Right lobe of liver (tissue), 4 donors: Measurements from ENCODE around the gene DOCK2.

Source experiments
- CTCF ChIP-seq, 4 donors: fragments of 200-600 bp in 3 of 4; fragments of 450-650 bp in 1 of 4; IDR thresholded peaks; one replicate each; pipeline versions ENCODE4 v1.5.1 to v1.8.0; 2016 to 2022; ENCODE audit warnings: antibody characterized with exemption in 4 of 4, mild to moderate bottlenecking in 2 of 4
- POLR2A ChIP-seq: fragments of 450-650 bp; IDR thresholded peaks from one replicate; pipeline ENCODE4 v1.6.1; 2017; ENCODE audit warnings: antibody characterized with exemption, mild to moderate bottlenecking
- donor health status: DM: no; HTN: no; CAD: no.
- donor health status: DM: no; HTN: no; CAD: no.
- donor health status: DM: no; HTN: yes; CAD: no.

GRCh38 chr5:169935762-169936161 lies 298.7 kb downstream of the DOCK2 start:
- TF ChIP-seq CTCF (IDR thresholded peaks at IDR 0.05), result no peak
- no peak for TF ChIP-seq POLR2A
